ENCODE measurements around the gene TREX2.

DNA sequence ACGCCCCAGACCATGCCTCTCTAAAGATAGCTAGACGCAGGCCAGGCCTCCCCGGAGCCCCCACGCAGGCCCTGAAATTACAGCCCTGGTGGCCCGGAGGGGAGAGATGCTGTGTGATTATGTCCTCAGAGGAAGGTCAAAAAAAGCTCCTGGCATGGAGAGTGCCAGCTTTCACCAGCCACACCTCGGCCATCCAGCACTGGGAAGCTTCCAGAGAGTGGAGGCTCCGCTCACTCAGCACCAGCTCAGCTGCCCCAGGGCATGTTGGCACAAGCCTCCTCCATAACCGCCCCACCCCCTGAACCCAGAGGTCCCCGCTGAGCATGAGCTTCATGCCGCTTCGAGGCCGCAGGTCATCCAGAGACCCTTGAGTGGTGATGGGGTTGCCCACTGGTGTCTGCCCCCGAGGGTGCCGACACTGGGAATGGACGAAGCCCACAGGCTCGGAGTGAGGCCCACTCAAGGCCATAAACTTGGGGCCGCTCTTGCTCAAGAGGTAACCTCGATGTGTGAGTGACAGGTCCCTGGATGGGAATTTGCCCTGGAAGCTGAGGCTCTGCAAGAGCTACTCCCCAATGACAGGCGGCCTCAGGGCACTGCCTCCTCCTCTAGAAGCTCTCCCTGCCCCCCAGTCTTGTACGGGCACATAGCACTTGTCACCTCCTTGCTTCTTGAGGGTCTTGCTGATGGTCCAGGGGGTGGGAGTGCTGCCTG is 44.5 kb upstream of the TREX2 start:
- no peak for TF ChIP-seq POLR2A (IDR thresholded peaks at IDR 0.05)
- TF ChIP-seq, protein P1, sequence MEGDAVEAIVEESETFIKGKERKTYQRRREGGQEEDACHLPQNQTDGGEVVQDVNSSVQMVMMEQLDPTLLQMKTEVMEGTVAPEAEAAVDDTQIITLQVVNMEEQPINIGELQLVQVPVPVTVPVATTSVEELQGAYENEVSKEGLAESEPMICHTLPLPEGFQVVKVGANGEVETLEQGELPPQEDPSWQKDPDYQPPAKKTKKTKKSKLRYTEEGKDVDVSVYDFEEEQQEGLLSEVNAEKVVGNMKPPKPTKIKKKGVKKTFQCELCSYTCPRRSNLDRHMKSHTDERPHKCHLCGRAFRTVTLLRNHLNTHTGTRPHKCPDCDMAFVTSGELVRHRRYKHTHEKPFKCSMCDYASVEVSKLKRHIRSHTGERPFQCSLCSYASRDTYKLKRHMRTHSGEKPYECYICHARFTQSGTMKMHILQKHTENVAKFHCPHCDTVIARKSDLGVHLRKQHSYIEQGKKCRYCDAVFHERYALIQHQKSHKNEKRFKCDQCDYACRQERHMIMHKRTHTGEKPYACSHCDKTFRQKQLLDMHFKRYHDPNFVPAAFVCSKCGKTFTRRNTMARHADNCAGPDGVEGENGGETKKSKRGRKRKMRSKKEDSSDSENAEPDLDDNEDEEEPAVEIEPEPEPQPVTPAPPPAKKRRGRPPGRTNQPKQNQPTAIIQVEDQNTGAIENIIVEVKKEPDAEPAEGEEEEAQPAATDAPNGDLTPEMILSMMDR (IDR thresholded peaks at IDR 0.05), result no peak
